ENCODE results near the gene DIP2B. TPM values are rescaled to one million over a fixed set of nuclear protein-coding genes. Genes with fewer than 3 reads are reported as not detected.

DIP2B gene
- total RNA-seq, 1 donor from 2014 or later = 32.3 TPM

- POLR2A ChIA-PET = no interaction called here
- Mint-ChIP-seq H3K27ac (no peak overlapping the region), H3K9me3 (no peaks in the 10 kb centered on the region), H3K4me3 (no peak overlapping the region), H3K27me3 (no peaks in the 10 kb centered on the region), H3K36me3 (ENCODE audit: low read depth) (peaks cover 26% of the 10 kb centered on the region), H3K4me1 (no peaks in the 10 kb centered on the region)
- no peak for ATAC-seq (ENCODE audit: low read depth)
- CTCF ChIA-PET = no interaction called here
- DNase-seq = no peak
- intact Hi-C loops (cut with micrococcal nuclease) = no loop called here
- TF ChIP-seq CTCF (IDR thresholded peaks at IDR 0.05) = no peak
Measured at GRCh38 chr12:50780013-50780412, 275.2 kb downstream of the DIP2B start.

GRCh38 chr12:50784501-50784900 is 279.7 kb downstream of the DIP2B start:
- Mint-ChIP-seq H3K27ac (no peak overlapping the region), H3K27me3 (no peaks in the 10 kb centered on the region), H3K4me3 (no peak overlapping the region), H3K9me3 (peaks cover 7% of the 10 kb centered on the region), H3K4me1 (no peaks in the 10 kb centered on the region), H3K36me3 (ENCODE audit: low read depth) (peaks cover 59% of the 10 kb centered on the region)
- ChIA-PET POLR2A (no interaction called here), CTCF (no interaction called here)
- no peak for TF ChIP-seq CTCF (IDR thresholded peaks at IDR 0.05)
- DNase-seq = no peak
- intact Hi-C loops (cut with micrococcal nuclease) = no loop called here
- ATAC-seq (ENCODE audit: low read depth) = no peak

DNA sequence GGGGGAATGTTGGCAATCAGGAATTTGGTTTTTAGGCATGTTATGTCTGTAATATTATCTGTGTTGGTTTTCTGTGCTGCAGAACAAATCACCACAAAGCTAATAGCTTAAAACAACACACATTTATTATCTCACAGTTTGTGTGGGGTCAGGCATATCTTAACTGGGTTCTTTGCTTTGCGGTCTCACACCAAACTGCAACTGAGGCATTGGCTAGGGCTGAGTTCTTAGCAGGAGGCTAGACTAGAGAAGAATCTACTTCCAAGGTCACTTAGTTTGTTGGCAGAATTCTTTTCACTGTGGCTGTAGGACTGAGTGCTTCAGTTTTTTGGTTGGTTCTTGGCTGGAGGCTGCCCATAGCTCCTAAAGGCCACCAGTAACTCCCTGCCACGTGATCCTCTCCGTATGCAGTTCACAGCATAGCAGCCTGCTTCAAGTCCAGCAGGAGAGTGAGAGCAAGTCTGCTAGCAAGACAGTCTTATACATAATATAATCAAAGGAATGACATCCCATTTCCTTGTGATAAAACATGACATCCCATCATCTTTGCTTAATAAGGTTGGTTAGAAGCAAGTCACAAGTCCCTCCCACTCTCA is 280.7 kb downstream of the DIP2B start:
- Mint-ChIP-seq H3K4me1 (peaks cover 2% of the 10 kb centered on the region), H3K9me3 (peaks cover 7% of the 10 kb centered on the region), H3K27ac (no peak overlapping the region), H3K4me3 (no peak overlapping the region), H3K36me3 (ENCODE audit: low read depth) (peaks cover 58% of the 10 kb centered on the region), H3K27me3 (no peaks in the 10 kb centered on the region)
- no peak for TF ChIP-seq CTCF (IDR thresholded peaks at IDR 0.05)
- DNase-seq = no peak
- intact Hi-C loops (cut with micrococcal nuclease) = no loop called here
- no peak for ATAC-seq (ENCODE audit: low read depth)
- CTCF ChIA-PET = no interaction called here
- POLR2A ChIA-PET = no interaction called here

DNA sequence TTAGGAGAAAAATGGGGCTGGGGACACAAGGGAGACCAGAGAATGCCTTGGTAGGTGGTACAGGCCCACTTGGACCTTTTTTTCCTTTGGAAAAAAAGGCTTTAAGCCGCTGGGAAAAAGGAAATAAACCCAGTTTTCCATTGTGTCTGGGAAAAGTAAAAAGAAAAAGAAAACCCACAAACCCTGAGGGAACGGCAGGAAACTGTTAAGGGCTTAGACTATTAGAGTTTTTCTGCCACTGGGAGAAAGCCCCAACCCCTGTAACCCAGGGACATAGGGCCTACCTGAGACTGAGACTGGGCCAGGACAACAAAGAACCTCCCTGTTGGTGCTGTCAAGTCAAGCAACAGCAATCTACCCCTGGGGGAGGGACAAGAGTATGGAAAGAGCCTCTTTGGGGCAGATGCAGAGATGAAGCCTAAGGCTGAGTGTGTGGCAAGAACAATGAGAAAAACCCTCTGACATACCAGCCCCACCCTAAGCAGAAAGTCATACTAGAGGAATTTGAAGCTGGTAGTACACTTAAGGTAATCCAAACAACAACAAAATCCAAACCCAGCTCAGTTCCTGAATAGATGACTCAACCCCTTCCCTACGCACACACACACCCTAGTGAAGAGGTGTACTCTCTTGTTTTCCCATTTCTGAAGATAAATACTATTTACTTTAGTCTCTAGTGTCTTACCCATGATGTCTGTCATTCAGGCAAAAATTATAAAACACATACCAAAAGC is 281.9 kb downstream of the DIP2B start:
- H3K36me3 Mint-ChIP-seq (ENCODE audit: low read depth) = peaks cover 59% of the 10 kb centered on the region
- peaks cover 8% of the 10 kb centered on the region for H3K4me1 Mint-ChIP-seq
- CTCF ChIA-PET = no interaction called here
- H3K27ac Mint-ChIP-seq = no peak overlapping the region
- intact Hi-C loops (cut with micrococcal nuclease) = no loop called here
- DNase-seq (no peak), ATAC-seq (ENCODE audit: low read depth) (no peak)
- TF ChIP-seq CTCF (IDR thresholded peaks at IDR 0.05) = no peak
- H3K9me3 Mint-ChIP-seq = peaks cover 7% of the 10 kb centered on the region
- H3K27me3 Mint-ChIP-seq = no peaks in the 10 kb centered on the region
- POLR2A ChIA-PET = no interaction called here
- H3K4me3 Mint-ChIP-seq = no peak overlapping the region

- CTCF ChIA-PET = no interaction called here
- POLR2A ChIA-PET = no interaction called here
- ATAC-seq (ENCODE audit: low read depth) (no peak), DNase-seq (no peak)
- no peaks in the 10 kb centered on the region for H3K27me3 Mint-ChIP-seq
- peaks cover 7% of the 10 kb centered on the region for H3K9me3 Mint-ChIP-seq
- TF ChIP-seq CTCF (IDR thresholded peaks at IDR 0.05) = no peak
- H3K36me3 Mint-ChIP-seq (ENCODE audit: low read depth) = peaks cover 52% of the 10 kb centered on the region
- intact Hi-C loops (cut with micrococcal nuclease) = no loop called here
- H3K4me3 Mint-ChIP-seq = no peak overlapping the region
- H3K4me1 Mint-ChIP-seq = peaks cover 8% of the 10 kb centered on the region
- no peak overlapping the region for H3K27ac Mint-ChIP-seq
Measured at GRCh38 chr12:50787618-50788017, 282.8 kb downstream of the DIP2B start.

All from activated B cell treated with CpG ODN at 0.5 μM for 24 hours (primary cell).